NCI-H510A (cell line): ENCODE data around the gene CNTNAP4.

Experiments
- DNase-seq: peaks from one replicate; lab custom pipeline; 2025; lab: John Stamatoyannopoulos, UW

Gene CNTNAP4

GRCh38 chr16:76490036-76490639, 212.9 kb downstream of the CNTNAP4 start:
- no peak for DNase-seq

- no peak for DNase-seq
Measured at GRCh38 chr16:76500006-76500405, 222.8 kb downstream of the CNTNAP4 start.

GRCh38 chr16:76502063-76502462, 224.9 kb downstream of the CNTNAP4 start:
- no peak for DNase-seq

- DNase-seq: no peak
Measured at GRCh38 chr16:76502555-76502954, 225.4 kb downstream of the CNTNAP4 start.

GRCh38 chr16:76503091-76503490, 225.9 kb downstream of the CNTNAP4 start:
- no peak for DNase-seq

GRCh38 chr16:76511203-76511602, 234.0 kb downstream of the CNTNAP4 start:
- DNase-seq: no peak

GRCh38 chr16:76518781-76519180, 241.6 kb downstream of the CNTNAP4 start:
- DNase-seq: no peak

GRCh38 chr16:76524356-76524755, 247.2 kb downstream of the CNTNAP4 start:
- no peak for DNase-seq

GRCh38 chr16:76524769-76525168, 247.6 kb downstream of the CNTNAP4 start:
- DNase-seq: no peak

GRCh38 chr16:76527244-76527643, 250.0 kb downstream of the CNTNAP4 start:
- no peak for DNase-seq

- DNase-seq: no peak
Measured at GRCh38 chr16:76529120-76529519, 251.9 kb downstream of the CNTNAP4 start.

GRCh38 chr16:76531236-76531635, 254.0 kb downstream of the CNTNAP4 start:
- no peak for DNase-seq

GRCh38 chr16:76532188-76532973, 255.2 kb downstream of the CNTNAP4 start:
- DNase-seq: no peak

- no peak for DNase-seq
Measured at GRCh38 chr16:76539609-76540008, 262.4 kb downstream of the CNTNAP4 start.

- no peak for DNase-seq
Measured at GRCh38 chr16:76541070-76541469, 263.9 kb downstream of the CNTNAP4 start.

GRCh38 chr16:76565542-76565941, 288.3 kb downstream of the CNTNAP4 start:
- DNase-seq: no peak

GRCh38 chr16:76571755-76572154, 294.6 kb downstream of the CNTNAP4 start:
- DNase-seq: no peak

- DNase-seq: no peak
Measured at GRCh38 chr16:76573281-76573680, 296.1 kb downstream of the CNTNAP4 start.

- DNase-seq: no peak
Measured at GRCh38 chr16:76574651-76575050, 297.4 kb downstream of the CNTNAP4 start.

GRCh38 chr16:76576526-76576925, 299.3 kb downstream of the CNTNAP4 start:
- DNase-seq: no peak

- DNase-seq: no peak
Measured at GRCh38 chr16:76577003-76577402, 299.8 kb downstream of the CNTNAP4 start.

GRCh38 chr16:76579277-76579922, 302.2 kb downstream of the CNTNAP4 start:
- no peak for DNase-seq

- DNase-seq: peak; percentile 28
Measured at GRCh38 chr16:76583466-76583865, 306.3 kb downstream of the CNTNAP4 start.
